GM23248 (cell line): ENCODE data around the gene SCAMP4.

Experiments
- EZH2 ChIP-seq: fragments of 200-600 bp; sonication (generic); IDR thresholded peaks from 2 replicates; pipeline ENCODE4 v1.6.1; 2018; ENCODE audit warnings: antibody characterized with exemption, mild to moderate bottlenecking; ENCODE audit not compliant: insufficient read depth, poor library complexity, severe bottlenecking
- EZH2phosphoT487 ChIP-seq: fragments of 200-600 bp; sonication (generic); IDR thresholded peaks from 2 replicates; pipeline ENCODE4 v1.6.1; 2018; ENCODE audit warnings: antibody characterized with exemption, moderate library complexity, mild to moderate bottlenecking, low read depth; ENCODE audit not compliant: insufficient read depth

DNA sequence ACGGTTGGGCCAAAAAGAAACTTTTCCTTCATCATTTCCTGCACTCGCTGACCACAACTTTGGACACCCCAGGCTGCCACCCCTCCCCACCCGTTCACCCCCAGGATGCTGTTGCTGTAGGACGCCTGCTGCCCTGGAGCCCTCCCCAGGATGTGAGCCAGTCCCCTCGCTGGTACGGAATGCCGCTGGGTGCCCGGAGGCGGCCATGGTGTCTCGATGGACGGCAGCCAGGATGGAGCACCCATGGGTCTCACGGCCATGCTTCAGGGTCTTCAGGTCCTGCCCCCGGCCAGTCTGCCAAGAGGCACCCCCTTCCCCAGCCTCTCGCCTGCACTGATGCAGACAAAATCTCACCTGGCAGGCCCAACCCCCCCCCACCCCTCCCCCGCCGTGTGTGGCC lies 20.3 kb downstream of the SCAMP4 start:
- TF ChIP-seq EZH2phosphoT487 (no peak), EZH2 (no peak)
